ENCODE measurements around the gene CORO7. TPM values are rescaled to one million over a fixed set of nuclear protein-coding genes. Genes with fewer than 3 reads are reported as not detected.

Gene CORO7
- 93.4 TPM for total RNA-seq (2013)
- polyA plus RNA-seq: 100 to 1,000 TPM in 1 of 3 donors, 10 to 100 TPM in 2; 44.7 to 181 (median 68.4) TPM
- 161 and 191 TPM in 2 replicates for polyA minus RNA-seq
- 3.7 to 28.2 (median 19.6) reads per million in 11 experiments for total RNA-seq

GRCh38 chr16:4416200-4417032 is at the start of gene CORO7:
Gene CORO7, minus strand, starts transcription at chr16:4416596. Its CDS starts 78 bp downstream, at chr16:4416518.
- peak within 1 kb of the TSS; percentile 97 for H3K9ac ChIP-seq (ENCODE audit: insufficient read depth, low read length, poor library complexity, severe bottlenecking)
- peaks cover 46% of the 10 kb centered on the region for H3K79me2 ChIP-seq (ENCODE audit: insufficient read depth, low read length)
- peak within 1 kb of the TSS; percentile 95 to 99 (median 97) for H3K27ac Mint-ChIP-seq
- peak within 1 kb of the TSS; percentile 86 to 96 for H3K27ac ChIP-seq (ENCODE audit: low read depth in 1 of 2, low read length in 2 of 2)
- peak within 1 kb of the TSS; percentile 54 for H2AFZ ChIP-seq (ENCODE audit: insufficient read depth, low read depth, low read length, poor library complexity, severe bottlenecking)
- H3K4me3 Mint-ChIP-seq: peak within 1 kb of the TSS; percentile 97 to 98
- peaks cover 49% of the 10 kb centered on the region for H4K20me1 ChIP-seq (ENCODE audit: insufficient read depth, low read length)
- H3K9me3 Mint-ChIP-seq: no peaks in the 10 kb centered on the region
- H3K9me3 ChIP-seq (replicated peaks in 1 of 2; ENCODE audit: control insufficient read depth in 1 of 2, insufficient read depth in 1 of 2, low read length in 2 of 2): no peaks in the 10 kb centered on the region
- under 1% methylated on average over 78 of the region's 92 CpGs for WGBS (ENCODE audit: insufficient coverage)
- peaks cover 25 to 40% of the 10 kb centered on the region in 2 donors for H3K36me3 Mint-ChIP-seq
- H3K27me3 ChIP-seq (ENCODE audit: control insufficient read depth in 2 of 2, insufficient read depth in 2 of 2, low read length in 2 of 2): no peaks in the 10 kb centered on the region
- peaks cover 0 to 4% (median 0%) of the 10 kb centered on the region in 3 donors for H3K27me3 Mint-ChIP-seq (ENCODE audit: low read depth in 3 of 3)
- peak within 1 kb of the TSS; percentile 67 to 96 (median 86) for H3K4me3 ChIP-seq (replicated peaks in 1 of 3; ENCODE audit: low read depth in 2 of 3, low read length in 3 of 3)
- peaks cover 50 to 62% of the 10 kb centered on the region in 2 donors for H3K4me1 ChIP-seq (ENCODE audit: control insufficient read depth in 1 of 2, insufficient read depth in 2 of 2, low read length in 2 of 2)
- intact Hi-C loops (cut with micrococcal nuclease): loop anchor here (1.0 to 5.0 kb wide), 3 partner anchors 9 to 201 kb away; partner anchors contain the start of genes DNAJA3 (in 1 of the 2) and HMOX2 (in 1 of the 2)
- H3K4me1 Mint-ChIP-seq: peaks cover 54% of the 10 kb centered on the region
- peak; percentile 85 to 93 (median 87) for DNase-seq
- H3K4me2 ChIP-seq (replicated peaks; ENCODE audit: extremely low read depth, low read length, poor library complexity, severe bottlenecking): peak within 1 kb of the TSS; percentile 72
- peaks cover 19 to 20% of the 10 kb centered on the region in 2 donors for H3K36me3 ChIP-seq (replicated peaks in 1 of 2; ENCODE audit: control insufficient read depth in 1 of 2, insufficient read depth in 2 of 2, low read length in 2 of 2)
- no peak for TF ChIP-seq CTCF (IDR thresholded peaks at IDR 0.05)

GRCh38 chr16:4463522-4464163 is 47.2 kb upstream of the CORO7 start:
- peaks cover 0 to 2% (median 1%) of the 10 kb centered on the region in 3 donors for H3K27me3 Mint-ChIP-seq (ENCODE audit: low read depth in 3 of 3)
- Histone ChIP-seq H3K9me3 (replicated peaks in 1 of 2; ENCODE audit: control insufficient read depth in 1 of 2, insufficient read depth in 1 of 2, low read length in 2 of 2) (no peaks in the 10 kb centered on the region), H3K4me3 (replicated peaks in 1 of 3; ENCODE audit: low read depth in 2 of 3, low read length in 3 of 3) (no peak overlapping the region), H2AFZ (ENCODE audit: insufficient read depth, low read depth, low read length, poor library complexity, severe bottlenecking) (no peak overlapping the region), H3K9ac (ENCODE audit: insufficient read depth, low read length, poor library complexity, severe bottlenecking) (no peak overlapping the region), H3K4me2 (replicated peaks; ENCODE audit: extremely low read depth, low read length, poor library complexity, severe bottlenecking) (no peak overlapping the region), H3K27me3 (ENCODE audit: control insufficient read depth in 2 of 2, insufficient read depth in 2 of 2, low read length in 2 of 2) (no peaks in the 10 kb centered on the region), H3K27ac (ENCODE audit: low read depth in 1 of 2, low read length in 2 of 2) (no peak overlapping the region), H4K20me1 (ENCODE audit: insufficient read depth, low read length) (no peaks in the 10 kb centered on the region), H3K79me2 (ENCODE audit: insufficient read depth, low read length) (no peaks in the 10 kb centered on the region), H3K36me3 (replicated peaks in 1 of 2; ENCODE audit: control insufficient read depth in 1 of 2, insufficient read depth in 2 of 2, low read length in 2 of 2) (peaks cover 47 to 72% of the 10 kb centered on the region in 2 donors), H3K4me1 (ENCODE audit: control insufficient read depth in 1 of 2, insufficient read depth in 2 of 2, low read length in 2 of 2) (peaks cover 18 to 22% of the 10 kb centered on the region in 2 donors)
- H3K36me3 Mint-ChIP-seq: peaks cover 53 to 73% of the 10 kb centered on the region in 2 donors
- DNase-seq: no peak
- intact Hi-C loops (cut with micrococcal nuclease): no loop called here
- WGBS (ENCODE audit: insufficient coverage): 98% methylated on average over 21 of the region's 22 CpGs
- peak overlapping the region in 1 of 7 donors; percentile 42 for H3K27ac Mint-ChIP-seq
- H3K4me3 Mint-ChIP-seq: no peak overlapping the region
- H3K9me3 Mint-ChIP-seq: peaks cover 0 to 2% (median 0%) of the 10 kb centered on the region in 7 donors
- no peak for TF ChIP-seq CTCF (IDR thresholded peaks at IDR 0.05)
- peaks cover 19% of the 10 kb centered on the region for H3K4me1 Mint-ChIP-seq

All from CD14-positive monocyte (primary cell).